GM13976 (cell line): ENCODE data around the gene SLC31A1.

Source experiments
- DNase-seq: peaks from one replicate; pipeline ENCODE4 v3.0.0; 2012; ENCODE audit warnings: low spot score
- CTCF ChIP-seq: IDR thresholded peaks from 2 replicates; pipeline ENCODE4 v1.5.1; 2012; ENCODE audit warnings: borderline replicate concordance, mild to moderate bottlenecking; ENCODE audit not compliant: insufficient read depth; ENCODE audit errors: extremely low read depth, missing control alignments, control extremely low read depth
- in situ Hi-C: fragments of 300-500 bp; cut with MboI; formaldehyde crosslinking; loops from one replicate; pipeline ENCODE4 v1.12.0; 2022; ENCODE audit warnings: low sequenced_read_pairs, mixed read lengths, inconsistent platforms; ENCODE audit not compliant: unreplicated experiment

SLC31A1 gene

GRCh38 chr9:113266174-113266573 is 44.8 kb downstream of the SLC31A1 start:
- TF ChIP-seq CTCF = no peak
- in situ Hi-C loops = no loop called here
- DNase-seq = no peak

- in situ Hi-C loops = no loop called here
- no peak for TF ChIP-seq CTCF
- no peak for DNase-seq
Measured at GRCh38 chr9:113267911-113268566, 46.7 kb downstream of the SLC31A1 start.

- no peak for TF ChIP-seq CTCF
- DNase-seq = no peak
Measured at GRCh38 chr9:113269355-113269754, 48.0 kb downstream of the SLC31A1 start.

GRCh38 chr9:113269871-113270270 is 48.5 kb downstream of the SLC31A1 start:
- TF ChIP-seq CTCF = no peak
- in situ Hi-C loops = no loop called here
- DNase-seq = no peak

More at GRCh38 chr9:113269355-113269754, 48.0 kb downstream of the SLC31A1 start:
- in situ Hi-C loops = no loop called here

DNA sequence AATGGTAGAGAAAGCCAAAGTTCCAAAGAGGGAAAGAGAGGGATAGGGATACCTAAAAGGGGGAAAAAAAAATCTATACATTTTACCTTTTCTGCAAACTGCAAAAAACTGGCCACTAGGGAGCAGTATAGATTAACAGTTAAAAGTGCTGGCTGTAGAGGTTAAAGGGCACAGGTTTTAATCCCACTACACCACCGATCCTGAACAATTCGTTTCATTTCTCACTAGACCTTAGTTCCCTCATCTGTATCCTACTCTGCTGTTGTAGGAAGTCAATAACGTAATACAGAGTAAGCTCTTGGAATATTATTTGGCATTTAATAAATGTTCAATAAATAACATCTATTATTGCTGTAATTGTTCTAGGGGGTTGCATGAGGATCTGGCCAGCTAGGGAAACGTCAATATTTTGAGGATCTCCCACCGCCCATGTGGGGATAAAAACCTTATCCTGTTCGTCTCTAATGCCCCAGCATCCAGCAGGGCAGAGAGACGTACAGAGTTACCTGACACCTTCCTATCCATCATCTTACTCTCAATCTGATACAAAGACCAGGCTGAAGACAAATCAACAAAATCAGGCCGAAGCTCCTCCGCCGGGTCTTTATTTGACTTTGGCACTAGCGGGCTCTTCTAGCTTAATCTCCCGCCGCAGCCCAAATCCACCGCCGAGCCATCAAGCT is 53.3 kb downstream of the SLC31A1 start:
- peak; percentile 72 for DNase-seq
- TF ChIP-seq CTCF = peak; percentile 40
- in situ Hi-C loops = no loop called here

- peak; percentile 97 for DNase-seq
- peak; percentile 12 for TF ChIP-seq CTCF
- in situ Hi-C loops = no loop called here
Measured at GRCh38 chr9:113275157-113276131, 54.1 kb downstream of the SLC31A1 start, which contains the start of the genes CDC26 and PRPF4. TSS of gene CDC26 (minus strand) at chr9:113275572. CDS start at chr9:113272507, 3,065 bp downstream. TSS of gene PRPF4 (plus strand) at chr9:113275658. CDS start at chr9:113275744, 86 bp downstream.
